IMR-90 (cell line): ENCODE measurements around the gene UFSP1. TPM values are rescaled to one million over a fixed set of nuclear protein-coding genes. Genes with fewer than 3 reads are reported as not detected.

ENCODE experiments used
- ATAC-seq: fragments of 200-7000 bp; cut with Tn5 transposase; 2 replicates; pipeline ENCODE4 v1.9.1; 2020; ENCODE audit warnings: low read depth, mild to moderate bottlenecking, moderate library complexity
- BruUV-seq: library from RNA; stranded (reverse); fragments of 400-500 nt; replicated peaks from 2 replicates; lab custom pipeline; 2021; lab: Mats Ljungman, UMichigan
- CTCF ChIA-PET: fragments of 300-600 bp; formaldehyde crosslinking; extraction: SDS; loops from one replicate; lab custom pipeline; 2021; ENCODE audit warnings: antibody characterized with exemption; lab: Yijun Ruan, JAX
- POLR2A ChIA-PET: fragments of 300-600 bp; sonication (Branson Sonifier 250); formaldehyde crosslinking; loops from one replicate; lab custom pipeline; 2022; ENCODE audit warnings: antibody characterized with exemption; ENCODE audit not compliant: unreplicated experiment; lab: Charles Lee
- DNase-seq: peaks from one replicate; pipeline ENCODE4 v3.0.0; 2013
- H2AFZ ChIP-seq: replicated peaks from 2 replicates; pipeline ENCODE3; 2013; ENCODE audit warnings: low read length, mild to moderate bottlenecking; ENCODE audit not compliant: poor library complexity
- H2AK5ac ChIP-seq: 2 replicates; pipeline ENCODE4 v1.6.1; 2013; ENCODE audit warnings: low read depth, low read length, inconsistent platforms
- H2AK9ac ChIP-seq: replicated peaks from 2 replicates; pipeline ENCODE3; 2013; ENCODE audit warnings: mild to moderate bottlenecking, low read depth, low read length, moderate library complexity; ENCODE audit not compliant: poor library complexity
- H2BK120ac ChIP-seq: 2 replicates; pipeline ENCODE4 v1.6.1; 2013; ENCODE audit warnings: low read depth, low read length, inconsistent platforms
- H2BK15ac ChIP-seq: 3 replicates; pipeline ENCODE4 v1.6.1; 2013; ENCODE audit warnings: low read depth, low read length, inconsistent platforms
- H2BK20ac ChIP-seq: 2 replicates; pipeline ENCODE4 v1.6.1; 2013; ENCODE audit warnings: low read depth, mild to moderate bottlenecking, inconsistent platforms, low read length, moderate library complexity
- H2BK5ac ChIP-seq: 2 replicates; pipeline ENCODE4 v1.6.1; 2013; ENCODE audit warnings: mild to moderate bottlenecking, low read depth, low read length, inconsistent platforms; ENCODE audit not compliant: poor library complexity, severe bottlenecking
- H3K14ac ChIP-seq: replicated peaks from 2 replicates; pipeline ENCODE4 v1.6.1; 2013; ENCODE audit warnings: low read depth, low read length, inconsistent platforms
- H3K18ac ChIP-seq: 2 replicates; pipeline ENCODE4 v1.6.1; 2013; ENCODE audit warnings: low read depth, low read length, control low read depth
- H3K23ac ChIP-seq: 2 replicates; pipeline ENCODE4 v1.6.1; 2013; ENCODE audit warnings: low read depth, low read length, inconsistent platforms
- H3K27ac ChIP-seq: 2 replicates; pipeline ENCODE4 v1.5.1; 2013; ENCODE audit warnings: mild to moderate bottlenecking, control low read depth, low read length; ENCODE audit not compliant: insufficient read depth
- H3K27me3 ChIP-seq: 2 replicates; pipeline ENCODE4 v1.6.1; 2013; ENCODE audit warnings: low read length; ENCODE audit not compliant: control insufficient read depth, insufficient read depth
- H3K36me3 ChIP-seq: 2 replicates; pipeline ENCODE4 v1.6.1; 2013; ENCODE audit warnings: low read length, mixed read lengths; ENCODE audit not compliant: control insufficient read depth, insufficient read depth
- H3K4ac ChIP-seq: 2 replicates; pipeline ENCODE4 v1.6.1; 2013; ENCODE audit warnings: low read depth, low read length, inconsistent platforms
- H3K4me1 ChIP-seq: 2 replicates; pipeline ENCODE4 v1.6.1; 2013; ENCODE audit warnings: low read length, mixed read lengths; ENCODE audit not compliant: control insufficient read depth, insufficient read depth
- H3K4me2 ChIP-seq: 2 replicates; pipeline ENCODE4 v1.6.1; 2013; ENCODE audit warnings: low read depth, mild to moderate bottlenecking, control low read depth, low read length, moderate library complexity
- H3K4me3 ChIP-seq: 2 replicates; pipeline ENCODE4 v1.5.1; 2013; ENCODE audit warnings: low read depth, mild to moderate bottlenecking, control low read depth, low read length, moderate library complexity; ENCODE audit not compliant: insufficient read depth
- H3K56ac ChIP-seq: 2 replicates; pipeline ENCODE4 v1.6.1; 2013; ENCODE audit warnings: low read length, inconsistent platforms; ENCODE audit not compliant: insufficient read depth; ENCODE audit errors: extremely low read depth
- H3K79me1 ChIP-seq, 2 experiments: 2 replicates each; pipeline ENCODE4 v1.6.1; 2013; ENCODE audit warnings: low read length in 2 of 2, inconsistent platforms in 1 of 2, low read depth in 1 of 2
- H3K9ac ChIP-seq: 2 replicates; pipeline ENCODE4 v1.6.1; 2013; ENCODE audit warnings: low read depth, low read length, control low read depth
- H3K9me1 ChIP-seq: 2 replicates; pipeline ENCODE4 v1.6.1; 2013; ENCODE audit warnings: low read length, inconsistent platforms; ENCODE audit not compliant: insufficient read depth
- H3K9me3 ChIP-seq: 2 replicates; pipeline ENCODE4 v1.6.1; 2013; ENCODE audit warnings: low read length; ENCODE audit not compliant: control insufficient read depth, insufficient read depth
- H4K20me1 ChIP-seq: 2 replicates; pipeline ENCODE4 v1.6.1; 2013; ENCODE audit warnings: low read length, inconsistent platforms; ENCODE audit not compliant: insufficient read depth
- H4K5ac ChIP-seq: 2 replicates; pipeline ENCODE4 v1.6.1; 2013; ENCODE audit warnings: mild to moderate bottlenecking, low read depth, low read length, control low read depth
- H4K8ac ChIP-seq, 2 experiments: 2 replicates each; pipeline ENCODE4 v1.6.1; 2013; ENCODE audit warnings: low read depth in 2 of 2, low read length in 2 of 2, control low read depth in 1 of 2, inconsistent platforms in 1 of 2
- H4K91ac ChIP-seq: 2 replicates; pipeline ENCODE4 v1.6.1; 2013; ENCODE audit warnings: low read depth, low read length, inconsistent platforms; ENCODE audit not compliant: insufficient read depth
- BHLHE40 ChIP-seq: fragments of 150-350 bp; IDR thresholded peaks from 2 replicates; pipeline ENCODE4 v1.6.1; 2016; ENCODE audit warnings: mild to moderate bottlenecking, low read depth, low read length
- CEBPB ChIP-seq: IDR thresholded peaks from 2 replicates; pipeline ENCODE4 v1.6.1; 2012; ENCODE audit warnings: low read depth, low read length, improper control_type of control experiment
- CHD1 ChIP-seq: IDR thresholded peaks from 2 replicates; pipeline ENCODE4 v1.6.1; 2012; ENCODE audit warnings: low read depth, low read length, improper control_type of control experiment
- FOS ChIP-seq: fragments of 150-350 bp; IDR thresholded peaks from 2 replicates; pipeline ENCODE4 v1.6.1; 2016; ENCODE audit warnings: low read depth, low read length
- MAFK ChIP-seq: IDR thresholded peaks from 2 replicates; pipeline ENCODE4 v1.6.1; 2012; ENCODE audit warnings: low read depth, low read length, improper control_type of control experiment
- MAZ ChIP-seq: IDR thresholded peaks from 2 replicates; pipeline ENCODE4 v1.6.1; 2012; ENCODE audit warnings: low read depth, mild to moderate bottlenecking, low read length, improper control_type of control experiment, moderate library complexity, borderline replicate concordance
- NFE2L2 ChIP-seq: fragments of 150-350 bp; IDR thresholded peaks from 2 replicates; pipeline ENCODE4 v1.6.1; 2016; ENCODE audit warnings: low read depth, mild to moderate bottlenecking, low read length
- POLR2A ChIP-seq: IDR thresholded peaks from 2 replicates; pipeline ENCODE4 v1.6.1; 2012; ENCODE audit warnings: mild to moderate bottlenecking, low read depth, low read length
- RAD21 ChIP-seq: IDR thresholded peaks from 2 replicates; pipeline ENCODE4 v1.6.1; 2012; ENCODE audit warnings: low read length, improper control_type of control experiment
- RCOR1 ChIP-seq: IDR thresholded peaks from 2 replicates; pipeline ENCODE4 v1.6.1; 2012; ENCODE audit warnings: mild to moderate bottlenecking, low read length, improper control_type of control experiment; ENCODE audit not compliant: insufficient replicate concordance
- RFX5 ChIP-seq: IDR thresholded peaks from 2 replicates; pipeline ENCODE4 v1.8.0; 2012; ENCODE audit warnings: low read depth, mild to moderate bottlenecking, low read length, moderate library complexity
- SMC3 ChIP-seq: fragments of 150-350 bp; IDR thresholded peaks from 2 replicates; pipeline ENCODE4 v1.6.1; 2016; ENCODE audit warnings: low read depth, mild to moderate bottlenecking, antibody characterized with exemption, low read length, moderate library complexity
- dilution Hi-C: fragments of 300-500 bp; cut with HindIII; formaldehyde crosslinking; loops from one replicate; pipeline ENCODE4 v1.14.3; 2018; ENCODE audit warnings: low sequenced_read_pairs; ENCODE audit not compliant: unreplicated experiment
- in situ Hi-C: fragments of 300-500 bp; cut with MboI; formaldehyde crosslinking; loops from 3 replicates; pipeline ENCODE4 v1.14.3; 2019; ENCODE audit warnings: low sequenced_read_pairs, inconsistent platforms, mixed read lengths
- intact Hi-C: fragments of 100-400 bp; cut with micrococcal nuclease; formaldehyde crosslinking; loops from 2 replicates; pipeline ENCODE4 v1.10.0; 2022
- polyA plus RNA-seq, 3 experiments: library from polyadenylated mRNA; depleted of rRNA; stranded (reverse); fragments of >200 nt; gene quantifications; 2 replicates each; pipeline ENCODE4 v1.2.3, GENCODE V29; 2012; ENCODE audit warnings: low replicate concordance in 1 of 3
- total RNA-seq: library from RNA; depleted of rRNA; stranded (reverse); fragments of >200 nt; gene quantifications from 2 replicates; pipeline ENCODE4 v1.2.3, GENCODE V29; 2012
- TF ChIP-seq, protein P1 (sequence below): fragments of 150-350 bp; IDR thresholded peaks from 2 replicates; pipeline ENCODE4 v1.6.1; 2016; ENCODE audit warnings: low read depth, mild to moderate bottlenecking, low read length, moderate library complexity, borderline replicate concordance
- TF ChIP-seq, protein P2 (sequence below): conservative IDR thresholded peaks from 2 replicates; pipeline ENCODE4 v1.5.1; 2012; ENCODE audit warnings: mild to moderate bottlenecking, low read depth, low read length, improper control_type of control experiment

UFSP1 gene
- total and polyA plus RNA-seq, 2 of the 4 experiments (the other 2 are of a cell fraction), result 0.36 to 1.0 TPM

DNA sequence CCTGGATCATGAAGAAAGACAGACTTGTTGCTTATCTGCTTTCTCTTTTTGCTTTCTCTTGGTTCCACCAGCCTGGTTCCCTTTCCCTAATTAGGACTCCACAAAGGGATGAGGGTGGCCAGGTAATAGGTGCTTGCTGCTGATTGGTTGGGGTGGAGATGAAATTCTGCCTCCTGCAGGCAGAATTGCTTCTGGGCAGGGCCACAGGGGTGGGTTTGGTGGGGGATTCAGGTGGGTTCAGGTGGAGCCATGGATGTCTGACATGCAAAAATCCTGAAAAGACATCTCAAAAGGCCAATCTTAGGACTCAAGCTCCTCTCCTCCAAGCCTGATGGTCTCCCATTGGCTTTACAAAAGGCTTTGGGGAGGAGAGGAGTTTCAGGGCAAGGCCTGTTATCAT lies 31.5 kb upstream of the UFSP1 start:
- Histone ChIP-seq H2AK5ac (no peak overlapping the region), H3K9me1 (no peaks in the 10 kb centered on the region), H3K56ac (no peak overlapping the region), H3K36me3 (no peaks in the 10 kb centered on the region), H4K91ac (no peak overlapping the region), H3K27me3 (peaks cover 7% of the 10 kb centered on the region), H3K14ac (no peak overlapping the region), H2BK20ac (no peak overlapping the region), H2BK15ac (no peak overlapping the region), H2AK9ac (no peak overlapping the region), H4K20me1 (no peaks in the 10 kb centered on the region), H3K4ac (no peak overlapping the region), H2AFZ (no peak overlapping the region), H4K8ac (no peak overlapping the region), H3K4me1 (no peaks in the 10 kb centered on the region), H3K23ac (no peak overlapping the region), H4K5ac (no peak overlapping the region), H3K4me2 (no peak overlapping the region), H3K27ac (no peak overlapping the region), H3K4me3 (no peak overlapping the region), H2BK120ac (no peak overlapping the region), H3K18ac (no peak overlapping the region), H3K9ac (no peak overlapping the region), H3K9me3 (no peaks in the 10 kb centered on the region), H3K79me1 (no peaks in the 10 kb centered on the region), H2BK5ac (no peak overlapping the region)
- intact Hi-C loops, result no loop called here
- CTCF ChIA-PET, result no interaction called here
- no peak for TF ChIP-seq RFX5
- TF ChIP-seq MAFK, result no peak
- TF ChIP-seq, protein P1, sequence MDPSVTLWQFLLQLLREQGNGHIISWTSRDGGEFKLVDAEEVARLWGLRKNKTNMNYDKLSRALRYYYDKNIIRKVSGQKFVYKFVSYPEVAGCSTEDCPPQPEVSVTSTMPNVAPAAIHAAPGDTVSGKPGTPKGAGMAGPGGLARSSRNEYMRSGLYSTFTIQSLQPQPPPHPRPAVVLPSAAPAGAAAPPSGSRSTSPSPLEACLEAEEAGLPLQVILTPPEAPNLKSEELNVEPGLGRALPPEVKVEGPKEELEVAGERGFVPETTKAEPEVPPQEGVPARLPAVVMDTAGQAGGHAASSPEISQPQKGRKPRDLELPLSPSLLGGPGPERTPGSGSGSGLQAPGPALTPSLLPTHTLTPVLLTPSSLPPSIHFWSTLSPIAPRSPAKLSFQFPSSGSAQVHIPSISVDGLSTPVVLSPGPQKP, result no peak
- TF ChIP-seq, protein P2, sequence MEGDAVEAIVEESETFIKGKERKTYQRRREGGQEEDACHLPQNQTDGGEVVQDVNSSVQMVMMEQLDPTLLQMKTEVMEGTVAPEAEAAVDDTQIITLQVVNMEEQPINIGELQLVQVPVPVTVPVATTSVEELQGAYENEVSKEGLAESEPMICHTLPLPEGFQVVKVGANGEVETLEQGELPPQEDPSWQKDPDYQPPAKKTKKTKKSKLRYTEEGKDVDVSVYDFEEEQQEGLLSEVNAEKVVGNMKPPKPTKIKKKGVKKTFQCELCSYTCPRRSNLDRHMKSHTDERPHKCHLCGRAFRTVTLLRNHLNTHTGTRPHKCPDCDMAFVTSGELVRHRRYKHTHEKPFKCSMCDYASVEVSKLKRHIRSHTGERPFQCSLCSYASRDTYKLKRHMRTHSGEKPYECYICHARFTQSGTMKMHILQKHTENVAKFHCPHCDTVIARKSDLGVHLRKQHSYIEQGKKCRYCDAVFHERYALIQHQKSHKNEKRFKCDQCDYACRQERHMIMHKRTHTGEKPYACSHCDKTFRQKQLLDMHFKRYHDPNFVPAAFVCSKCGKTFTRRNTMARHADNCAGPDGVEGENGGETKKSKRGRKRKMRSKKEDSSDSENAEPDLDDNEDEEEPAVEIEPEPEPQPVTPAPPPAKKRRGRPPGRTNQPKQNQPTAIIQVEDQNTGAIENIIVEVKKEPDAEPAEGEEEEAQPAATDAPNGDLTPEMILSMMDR, result no peak
- no peak for TF ChIP-seq RCOR1
- TF ChIP-seq NFE2L2, result no peak
- TF ChIP-seq FOS, result no peak
- no peak for TF ChIP-seq SMC3
- no peak for TF ChIP-seq POLR2A
- no peak for TF ChIP-seq MAZ
- no peak for TF ChIP-seq BHLHE40
- TF ChIP-seq CEBPB, result no peak
- TF ChIP-seq CHD1, result no peak
- TF ChIP-seq RAD21, result no peak
- POLR2A ChIA-PET, result no interaction called here
- BruUV-seq, result no TSS peak
- ATAC-seq (no peak), DNase-seq (no peak)
- dilution Hi-C loops, result no loop called here
- in situ Hi-C loops, result no loop called here
